Transverse colon (tissue), 4 donors: ENCODE measurements around the gene KCNH1.

Source experiments
- CTCF ChIP-seq, 5 experiments: fragments of 200-600 bp in 3 of 5; fragments of 450-650 bp in 2 of 5; sonication (generic) in 3 of 5; IDR thresholded peaks; 1 replicate in 2 of 5; 2 replicates in 3 of 5; pipeline ENCODE4 v1.5.1; 2016 to 2017; ENCODE audit warnings: antibody characterized with exemption in 5 of 5, inconsistent platforms in 3 of 5, mild to moderate bottlenecking in 2 of 5, moderate library complexity in 1 of 5
- EP300 ChIP-seq: sonication (generic); formaldehyde crosslinking; IDR thresholded peaks from one replicate; pipeline ENCODE4 v1.6.1; 2017; ENCODE audit warnings: antibody characterized with exemption, low read depth
- POLR2A ChIP-seq: fragments of 450-650 bp; IDR thresholded peaks from one replicate; pipeline ENCODE4 v1.6.1; 2016; ENCODE audit warnings: antibody characterized with exemption, mild to moderate bottlenecking, moderate library complexity
- POLR2AphosphoS5 ChIP-seq, 3 donors: sonication (generic); formaldehyde crosslinking; IDR thresholded peaks; one replicate each; pipeline ENCODE4 v1.6.1; 2016; ENCODE audit warnings: antibody characterized with exemption in 3 of 3

- TF ChIP-seq CTCF (IDR thresholded peaks at IDR 0.05) (no peak), POLR2A (no peak), EP300 (no peak), POLR2AphosphoS5 (IDR thresholded peaks at IDR 0.05) (no peak)
These were observed 426.4 kb downstream of the KCNH1 start for GRCh38 chr1:210707300-210708240.
